Activated effector memory CD4-positive, alpha-beta T cell treated with Interleukin-2 at 50 U/mL for 16 hours (primary cell): ENCODE results near the gene PTGIS.

Experiments
- DNase-seq: peaks from one replicate; pipeline ENCODE4 v3.0.0-alpha.2; 2020

Gene PTGIS

GRCh38 chr20:49558826-49559225, 9.1 kb downstream of the PTGIS start:
- DNase-seq = no peak

- DNase-seq = no peak
Measured at GRCh38 chr20:49557449-49557848, 10.5 kb downstream of the PTGIS start.

GRCh38 chr20:49556621-49557020, 11.3 kb downstream of the PTGIS start:
- DNase-seq = no peak

GRCh38 chr20:49549801-49550551, 18.0 kb downstream of the PTGIS start:
- no peak for DNase-seq

- no peak for DNase-seq
Measured at GRCh38 chr20:49548371-49548947, 19.5 kb downstream of the PTGIS start.

GRCh38 chr20:49545572-49545971, 22.4 kb downstream of the PTGIS start:
- no peak for DNase-seq

GRCh38 chr20:49544535-49544934, 23.4 kb downstream of the PTGIS start:
- no peak for DNase-seq

GRCh38 chr20:49543858-49544437, 24.0 kb downstream of the PTGIS start:
- no peak for DNase-seq

- no peak for DNase-seq
Measured at GRCh38 chr20:49543071-49543857, 24.7 kb downstream of the PTGIS start.

GRCh38 chr20:49542514-49542991, 25.4 kb downstream of the PTGIS start:
- DNase-seq = no peak

- DNase-seq = peak; percentile 50
Measured at GRCh38 chr20:49541733-49542513, 26.0 kb downstream of the PTGIS start.

- DNase-seq = no peak
Measured at GRCh38 chr20:49540687-49541435, 27.1 kb downstream of the PTGIS start.

GRCh38 chr20:49540232-49540620, 27.7 kb downstream of the PTGIS start:
- no peak for DNase-seq

- DNase-seq = no peak
Measured at GRCh38 chr20:49539481-49540231, 28.3 kb downstream of the PTGIS start.

- no peak for DNase-seq
Measured at GRCh38 chr20:49538950-49539349, 29.0 kb downstream of the PTGIS start.

GRCh38 chr20:49534255-49534712, 33.7 kb downstream of the PTGIS start:
- DNase-seq = peak; percentile 30

- DNase-seq = no peak
Measured at GRCh38 chr20:49532285-49532946, 35.5 kb downstream of the PTGIS start.

- DNase-seq = no peak
Measured at GRCh38 chr20:49529470-49529869, 38.5 kb downstream of the PTGIS start.

- DNase-seq = no peak
Measured at GRCh38 chr20:49526568-49526967, 41.4 kb downstream of the PTGIS start.

GRCh38 chr20:49526056-49526455, 41.9 kb downstream of the PTGIS start:
- no peak for DNase-seq
